H1 (cell line): ENCODE data around the gene SIGLEC7. TPM values are rescaled to one million over a fixed set of nuclear protein-coding genes. Genes with fewer than 3 reads are reported as not detected.
A peak's percentile ranks its signal among the peaks of the same experiment; 100 is the strongest.

ENCODE experiments used
- CTCF ChIA-PET: fragments of 300-600 bp; sonication (Branson Sonifier 250); formaldehyde crosslinking; loops from one replicate; lab custom pipeline; 2021; ENCODE audit not compliant: partially characterized antibody; lab: Charles Lee
- POLR2A ChIA-PET: fragments of 300-600 bp; sonication (Branson Sonifier 250); formaldehyde crosslinking; loops from one replicate; lab custom pipeline; 2021; ENCODE audit warnings: inconsistent platforms; ENCODE audit not compliant: partially characterized antibody; lab: Charles Lee
- DNase-seq, 2 experiments: peaks; one replicate each; pipeline versions ENCODE4 v3.0.0 to v3.0.0-alpha.2; 2010 to 2022; ENCODE audit warnings: low spot score in 2 of 2, low read depth in 1 of 2, mixed read lengths in 1 of 2
- FAIRE-seq: peaks from 2 replicates; lab custom pipeline; 2011; peaks lifted over from hg19 to GRCh38; lab: Jason Lieb, UNC
- H2AFZ ChIP-seq: 2 replicates; pipeline ENCODE4 v1.8.1; 2012; ENCODE audit warnings: low read length, inconsistent platforms
- H2AK5ac ChIP-seq: 2 replicates; pipeline ENCODE4 v1.6.1; 2013; ENCODE audit warnings: low read depth, low read length
- H2BK120ac ChIP-seq: replicated peaks from 2 replicates; pipeline ENCODE3; 2013; ENCODE audit warnings: low read depth, low read length, inconsistent platforms
- H2BK12ac ChIP-seq: 2 replicates; pipeline ENCODE4 v1.6.1; 2013; ENCODE audit warnings: low read depth, low read length
- H2BK15ac ChIP-seq: 2 replicates; pipeline ENCODE4 v1.6.1; 2013; ENCODE audit warnings: low read length
- H2BK20ac ChIP-seq: 2 replicates; pipeline ENCODE4 v1.6.1; 2013; ENCODE audit warnings: low read length
- H2BK5ac ChIP-seq: 2 replicates; pipeline ENCODE4 v1.6.1; 2013; ENCODE audit warnings: low read depth, low read length
- H3K14ac ChIP-seq: 2 replicates; pipeline ENCODE4 v1.6.1; 2013; ENCODE audit warnings: inconsistent platforms; ENCODE audit not compliant: insufficient read length
- H3K18ac ChIP-seq: 2 replicates; pipeline ENCODE4 v1.6.1; 2013; ENCODE audit warnings: low read length; ENCODE audit errors: extremely low read depth
- H3K23ac ChIP-seq: 2 replicates; pipeline ENCODE4 v1.6.1; 2013; ENCODE audit warnings: inconsistent platforms; ENCODE audit not compliant: insufficient read length
- H3K23me2 ChIP-seq: 2 replicates; pipeline ENCODE4 v1.6.1; 2013; ENCODE audit warnings: low read depth, low read length
- H3K27ac ChIP-seq: 2 replicates; pipeline ENCODE4 v1.6.1; 2011; ENCODE audit warnings: low read depth, low read length, inconsistent platforms
- H3K27me3 ChIP-seq, 4 experiments: replicated peaks in 1 of 4; 1 replicate in 1 of 4; 2 replicates in 3 of 4; pipeline versions ENCODE4 v1.6.1 to v1.8.1; 2011 to 2013; ENCODE audit warnings: low read length in 3 of 4, mild to moderate bottlenecking in 3 of 4, inconsistent platforms in 2 of 4, mixed read lengths in 2 of 4, moderate library complexity in 1 of 4; ENCODE audit not compliant: control insufficient read depth in 3 of 4, insufficient read depth in 3 of 4; ENCODE audit errors: extremely low read depth in 1 of 4
- H3K36me3 ChIP-seq, 4 experiments: 2 replicates each; pipeline versions ENCODE4 v1.6.1 to v1.8.1; 2011 to 2013; ENCODE audit warnings: mild to moderate bottlenecking in 4 of 4, low read length in 3 of 4, moderate library complexity in 2 of 4, control low read depth in 1 of 4, inconsistent platforms in 1 of 4; ENCODE audit not compliant: insufficient read depth in 4 of 4, control insufficient read depth in 2 of 4
- H3K4ac ChIP-seq: replicated peaks from 2 replicates; pipeline ENCODE3; 2013; ENCODE audit warnings: low read length, low read depth, mixed read lengths, inconsistent platforms; ENCODE audit not compliant: insufficient read length
- H3K4me1 ChIP-seq, 4 experiments: replicated peaks in 1 of 4; 1 replicate in 1 of 4; 2 replicates in 3 of 4; pipeline versions ENCODE4 v1.6.1 to v1.8.1; 2011 to 2013; ENCODE audit warnings: low read length in 3 of 4, inconsistent platforms in 2 of 4, mixed read lengths in 1 of 4; ENCODE audit not compliant: insufficient read depth in 4 of 4, control insufficient read depth in 3 of 4
- H3K4me2 ChIP-seq, 2 experiments: 2 replicates each; pipeline versions ENCODE4 v1.6.1 to v1.8.1; 2011 to 2013; ENCODE audit warnings: low read depth in 2 of 2, low read length in 2 of 2, control low read depth in 1 of 2, inconsistent platforms in 1 of 2, mild to moderate bottlenecking in 1 of 2; ENCODE audit not compliant: insufficient read depth in 1 of 2
- H3K4me3 ChIP-seq, 4 experiments: fragments of 200-600, 300-600 bp in 1 of 4; sonication (generic), shearing (Covaris generic), sonication (Bioruptor Twin) in 1 of 4; 2 replicates each; pipeline versions ENCODE4 v1.5.1 to v1.8.1; 2011 to 2016; ENCODE audit warnings: low read length in 4 of 4, low read depth in 3 of 4, control low read depth in 2 of 4, inconsistent platforms in 2 of 4, mild to moderate bottlenecking in 2 of 4, mixed read lengths in 1 of 4, moderate library complexity in 1 of 4; ENCODE audit not compliant: insufficient read depth in 2 of 4; ENCODE audit errors: extremely low read depth in 1 of 4
- H3K56ac ChIP-seq: replicated peaks from 2 replicates; pipeline ENCODE3; 2013; ENCODE audit warnings: low read depth, mild to moderate bottlenecking, mixed read lengths, low read length, inconsistent platforms; ENCODE audit not compliant: insufficient read length
- H3K79me1 ChIP-seq: 2 replicates; pipeline ENCODE4 v1.6.1; 2013; ENCODE audit warnings: low read depth, low read length, control low read depth
- H3K79me2 ChIP-seq, 2 experiments: 2 replicates each; pipeline versions ENCODE4 v1.6.1 to v1.8.1; 2012 to 2013; ENCODE audit warnings: low read length in 2 of 2, mild to moderate bottlenecking in 2 of 2, inconsistent platforms in 1 of 2; ENCODE audit not compliant: insufficient read depth in 2 of 2, control insufficient read depth in 1 of 2
- H3K9ac ChIP-seq, 4 experiments: replicated peaks in 1 of 4; 1 replicate in 1 of 4; 2 replicates in 3 of 4; pipeline versions ENCODE4 v1.6.1 to v1.8.1; 2011 to 2013; ENCODE audit warnings: low read depth in 3 of 4, low read length in 3 of 4, control low read depth in 2 of 4, mild to moderate bottlenecking in 2 of 4, moderate library complexity in 2 of 4, inconsistent platforms in 1 of 4; ENCODE audit errors: extremely low read depth in 1 of 4
- H3K9me3 ChIP-seq, 2 experiments: 2 replicates each; pipeline versions ENCODE4 v1.6.1 to v1.8.1; 2012 to 2013; ENCODE audit warnings: mild to moderate bottlenecking in 2 of 2, moderate library complexity in 2 of 2, control low read depth in 1 of 2, inconsistent platforms in 1 of 2, low read depth in 1 of 2, low read length in 1 of 2, mixed read lengths in 1 of 2; ENCODE audit not compliant: insufficient read depth in 2 of 2
- H4K20me1 ChIP-seq, 2 experiments: replicated peaks in 1 of 2; 2 replicates each; pipeline versions ENCODE3 to v1.8.1; 2011 to 2013; ENCODE audit warnings: inconsistent platforms in 2 of 2, low read length in 2 of 2, mild to moderate bottlenecking in 1 of 2; ENCODE audit not compliant: insufficient read depth in 2 of 2, control insufficient read depth in 1 of 2
- H4K5ac ChIP-seq: 2 replicates; pipeline ENCODE4 v1.6.1; 2013; ENCODE audit warnings: low read length, low read depth, mixed read lengths, inconsistent platforms; ENCODE audit not compliant: insufficient read length
- H4K8ac ChIP-seq: 2 replicates; pipeline ENCODE4 v1.8.0; 2013; ENCODE audit warnings: mild to moderate bottlenecking, moderate library complexity, low read length, inconsistent platforms; ENCODE audit not compliant: insufficient read depth; ENCODE audit errors: extremely low read depth
- H4K91ac ChIP-seq: replicated peaks from 2 replicates; pipeline ENCODE3; 2013; ENCODE audit warnings: low read length, mixed read lengths, inconsistent platforms; ENCODE audit not compliant: insufficient read length
- CHD1 ChIP-seq: IDR thresholded peaks from 2 replicates; pipeline ENCODE4 v1.6.1; 2012; ENCODE audit warnings: low read depth, low read length, improper control_type of control experiment
- MAFK ChIP-seq: IDR thresholded peaks from 2 replicates; pipeline ENCODE4 v1.6.1; 2012; ENCODE audit warnings: low read depth, mild to moderate bottlenecking, improper control_type of control experiment, low read length
- WGBS, 2 experiments: shearing (Covaris generic) in 1 of 2; methylation state at CpG; one replicate each; pipeline versions ENCODE4 v1.1.6 to v1.1.7; 2013 to 2015; ENCODE audit warnings: low lambda C conversion rate in 2 of 2, mixed read lengths in 2 of 2, inconsistent platforms in 1 of 2, low coverage in 1 of 2, missing lambda C conversion rate in 1 of 2; ENCODE audit not compliant: insufficient replicate concordance in 2 of 2, insufficient coverage in 1 of 2, insufficient read length in 1 of 2; ENCODE audit errors: extremely low coverage in 1 of 2, missing lambda C conversion rate in 1 of 2; 5-methylcytosine and 5-hydroxymethylcytosine counted together
- polyA plus RNA-seq, 7 experiments: library from polyadenylated mRNA; depleted of rRNA in 3 of 7; stranded (reverse) in 5 of 7; unstranded in 2 of 7; fragments of >200 nt in 5 of 7; fragments of 200-250 nt in 2 of 7; gene quantifications; 1 replicate in 5 of 7; 2 replicates in 1 of 7; 4 replicates in 1 of 7; pipeline versions ENCODE4 v1.2.1 to v1.2.3, GENCODE V29; 2011 to 2013; ENCODE audit warnings: missing spikeins in 2 of 7, mixed read lengths in 2 of 7
- total RNA-seq: library from RNA; stranded (reverse); fragmentation: NEBNext Ultra II Directional; extraction: Animal tissue kit (Norgen Biotek cat#: 25700); gene quantifications from 2 replicates; pipeline ENCODE4 v1.2.1, GENCODE V29; 2021

SIGLEC7 gene
- total and polyA plus RNA-seq, 2 of the 8 experiments (the other 6 are each of a cell fraction or from before 2014, with no cell fraction given): not detected

DNA sequence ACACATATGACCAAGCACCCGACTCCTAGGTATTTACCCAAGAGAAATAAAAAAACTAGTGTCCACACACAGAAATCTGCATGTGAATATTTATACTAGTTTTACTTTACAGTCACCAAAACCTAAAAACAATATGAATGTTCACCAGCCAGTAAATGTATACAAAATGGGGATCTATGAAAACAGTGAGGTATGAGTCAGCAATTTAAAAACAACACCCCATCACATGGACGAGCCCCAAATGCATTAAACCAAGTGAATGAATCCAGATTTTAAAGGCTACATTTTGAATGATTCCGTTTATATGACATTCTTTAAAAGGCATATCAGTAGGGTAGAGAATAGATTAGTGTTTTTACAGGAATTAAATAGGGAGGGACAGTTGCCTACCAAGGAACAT, 22.1 kb downstream of the SIGLEC7 start:
- Histone ChIP-seq H3K18ac (no peak overlapping the region), H3K14ac (no peak overlapping the region), H4K20me1 (no peaks in the 10 kb centered on the region), H3K27ac (no peak overlapping the region), H3K9ac (no peak overlapping the region), H3K4ac (no peak overlapping the region), H3K56ac (no peak overlapping the region), H2AFZ (no peak overlapping the region), H4K8ac (no peak overlapping the region), H3K79me1 (no peaks in the 10 kb centered on the region), H2BK15ac (no peak overlapping the region), H3K27me3 (peaks cover 0 to 1% (median 0%) of the 10 kb centered on the region in 4 experiments; a peak in 1 of 7 replicates), H2BK20ac (no peak overlapping the region), H3K23ac (no peak overlapping the region), H2BK120ac (no peak overlapping the region), H4K91ac (no peak overlapping the region), H3K23me2 (no peaks in the 10 kb centered on the region), H3K9me3 (peaks cover 7 to 13% of the 10 kb centered on the region in 2 experiments; a peak in 3 of 4 replicates), H3K36me3 (no peaks in the 10 kb centered on the region), H2BK12ac (no peak overlapping the region), H3K4me1 (no peaks in the 10 kb centered on the region), H4K5ac (no peak overlapping the region), H2BK5ac (no peak overlapping the region), H3K4me2 (no peak overlapping the region), H3K4me3 (no peak overlapping the region), H2AK5ac (no peak overlapping the region), H3K79me2 (no peaks in the 10 kb centered on the region)
- WGBS, 2 experiments: 83% methylated on average over 3 of the region's 3 CpGs; no CpG with 5 or more reads in 1 of the 2 experiments
- no peak for TF ChIP-seq CHD1
- TF ChIP-seq MAFK: peak; percentile 60; the same call in 1 of the 2 replicates
- POLR2A ChIA-PET: no interaction called here
- FAIRE-seq (no peak), DNase-seq (no peak)
- CTCF ChIA-PET: no interaction called here
